CD4-positive, alpha-beta T cell (primary cell): Measurements from ENCODE around the gene CFAP47. TPM values are rescaled to one million over a fixed set of nuclear protein-coding genes. Genes with fewer than 3 reads are reported as not detected.

Experiments
- ATAC-seq: fragments of 200-7000 bp; cut with Tn5 transposase; one replicate; pipeline ENCODE4 v1.10.0; 2022; ENCODE audit warnings: mild to moderate bottlenecking; ENCODE audit not compliant: poor library complexity
- CTCF ChIA-PET: fragments of 350-600 bp; sonication (Branson Sonifier 250); formaldehyde crosslinking; loops from one replicate; lab custom pipeline; 2021; ENCODE audit warnings: antibody characterized with exemption, inconsistent platforms; lab: Charles Lee
- POLR2A ChIA-PET: fragments of 350-600 bp; sonication (Branson Sonifier 250); formaldehyde crosslinking; loops from one replicate; lab custom pipeline; 2021; ENCODE audit warnings: antibody characterized with exemption, inconsistent platforms; lab: Charles Lee
- DNase-seq, 14 experiments: peaks; one replicate each; pipeline ENCODE4 v3.0.0-alpha.2; 2013 to 2020; ENCODE audit warnings: mixed read lengths in 2 of 14
- H3K27ac ChIP-seq, 2 donors: one replicate each; pipeline versions ENCODE4 v1.5.1 to v1.7.0; 2013; ENCODE audit warnings: low read length in 2 of 2, low read depth in 1 of 2, mild to moderate bottlenecking in 1 of 2
- H3K27me3 ChIP-seq, 2 experiments: 1 replicate in 1 of 2; 2 replicates in 1 of 2; pipeline versions ENCODE4 v1.6.1 to v1.7.0; 2013; ENCODE audit warnings: low read length in 2 of 2, control low read depth in 1 of 2, mild to moderate bottlenecking in 1 of 2, moderate library complexity in 1 of 2; ENCODE audit not compliant: insufficient read depth in 2 of 2, control insufficient read depth in 1 of 2
- H3K36me3 ChIP-seq: one replicate; pipeline ENCODE4 v1.6.1; 2013; ENCODE audit warnings: low read length, control low read depth; ENCODE audit not compliant: insufficient read depth
- H3K4me1 ChIP-seq: one replicate; pipeline ENCODE4 v1.6.1; 2013; ENCODE audit warnings: low read length, control low read depth; ENCODE audit not compliant: insufficient read depth
- H3K4me3 ChIP-seq: one replicate; pipeline ENCODE4 v1.5.1; 2013; ENCODE audit warnings: mild to moderate bottlenecking, low read length, moderate library complexity
- H3K9me3 ChIP-seq, 2 experiments: 1 replicate in 1 of 2; 2 replicates in 1 of 2; pipeline versions ENCODE4 v1.6.1 to v1.7.0; 2013; ENCODE audit warnings: low read length in 2 of 2, mild to moderate bottlenecking in 2 of 2, control low read depth in 1 of 2, moderate library complexity in 1 of 2; ENCODE audit not compliant: control insufficient read depth in 1 of 2, insufficient read depth in 1 of 2
- H3K27ac Mint-ChIP-seq: one replicate; pipeline ENCODE4 v1.8.0; 2020; ENCODE audit warnings: mixed read lengths
- H3K27me3 Mint-ChIP-seq: one replicate; pipeline ENCODE4 v1.8.0; 2021; ENCODE audit warnings: mixed read lengths
- H3K36me3 Mint-ChIP-seq: one replicate; pipeline ENCODE4 v1.8.0; 2021; ENCODE audit warnings: low read depth, mixed read lengths
- H3K4me1 Mint-ChIP-seq: one replicate; pipeline ENCODE4 v1.8.0; 2021; ENCODE audit warnings: low read depth, mixed read lengths
- H3K4me3 Mint-ChIP-seq: one replicate; pipeline ENCODE4 v1.8.0; 2020; ENCODE audit warnings: mild to moderate bottlenecking, mixed read lengths
- H3K9me3 Mint-ChIP-seq: one replicate; pipeline ENCODE4 v1.8.0; 2020; ENCODE audit warnings: mixed read lengths
- CTCF ChIP-seq: fragments of 200-600 bp; IDR thresholded peaks from one replicate; pipeline ENCODE4 v1.8.0; 2022; ENCODE audit warnings: antibody characterized with exemption, mild to moderate bottlenecking
- intact Hi-C, 2 experiments: fragments of 100-400 bp; cut with DNase I in 1 of 2; cut with micrococcal nuclease in 1 of 2; formaldehyde crosslinking; loops; one replicate each; pipeline versions ENCODE4 v1.15.1 to v1.9.0; 2023 to 2025; cut with DNase I, micrococcal nuclease
- total RNA-seq, 174 experiments: library from RNA in 2 of 174; stranded (reverse) in 2 of 174; gene quantifications; one replicate each; pipeline ENCODE4 v1.2.3 and lab custom pipeline; 2021 to 2026

CFAP47 gene
- total RNA-seq, 2 experiments from 2014 or later: not detected

- POLR2A ChIA-PET: no interaction called here
- Mint-ChIP-seq H3K9me3 (peaks cover 3% of the 10 kb centered on the region), H3K27me3 (no peaks in the 10 kb centered on the region), H3K27ac (no peak overlapping the region), H3K36me3 (no peaks in the 10 kb centered on the region), H3K4me3 (no peak overlapping the region), H3K4me1 (no peaks in the 10 kb centered on the region)
- CTCF ChIA-PET: no interaction called here
- Histone ChIP-seq H3K27me3 (no peaks in the 10 kb centered on the region), H3K9me3 (peaks cover 0 to 7% of the 10 kb centered on the region in 2 experiments), H3K36me3 (no peaks in the 10 kb centered on the region), H3K4me3 (no peak overlapping the region), H3K4me1 (no peaks in the 10 kb centered on the region), H3K27ac (no peak overlapping the region)
- intact Hi-C loops: no loop called here
- no peak for TF ChIP-seq CTCF
- ATAC-seq (no peak), DNase-seq (no peak)
These were observed 346.6 kb downstream of the CFAP47 start for GRCh38 chrX:36266155-36266554.

DNA sequence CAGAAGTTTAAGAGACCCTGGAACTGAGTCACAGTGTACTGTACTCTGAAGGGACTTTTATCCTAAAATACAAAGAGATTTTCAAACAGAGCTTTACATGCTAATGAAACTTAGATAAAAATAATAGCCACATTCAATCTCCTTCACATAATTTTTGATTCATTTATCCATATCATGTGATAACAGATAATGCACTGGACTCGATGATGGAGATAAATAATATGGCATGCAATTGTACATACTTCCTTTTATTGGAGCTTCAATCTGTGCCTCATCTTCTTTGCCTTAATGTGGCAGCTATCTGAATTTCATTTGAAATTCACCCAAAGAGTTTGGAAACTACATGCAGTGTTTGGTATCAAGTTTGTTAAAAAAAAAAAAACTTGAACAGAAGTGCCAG, 390.6 kb downstream of the CFAP47 start:
- CTCF ChIA-PET: no interaction called here
- no peaks in the 10 kb centered on the region for H3K9me3 ChIP-seq
- DNase-seq: no peak

DNA sequence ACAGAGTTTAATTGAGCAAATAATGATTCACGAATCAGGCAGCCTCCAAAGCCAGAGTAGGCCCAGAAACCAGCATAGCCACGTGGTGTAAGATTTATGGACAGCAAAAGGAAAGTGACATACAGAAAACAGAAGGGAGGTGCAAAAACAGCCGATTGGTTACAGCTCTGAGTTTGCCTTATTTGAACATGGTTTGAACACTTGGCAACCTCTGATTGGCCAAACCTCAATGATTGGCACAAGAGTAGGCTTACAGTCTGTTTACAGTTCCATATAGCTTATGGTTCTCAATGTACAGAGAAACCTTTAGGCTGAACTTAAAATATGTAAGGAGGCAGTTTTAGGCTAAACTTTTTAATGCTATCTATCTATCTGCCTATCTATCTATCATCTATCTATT, 394.8 kb downstream of the CFAP47 start:
- no peak overlapping the region for H3K4me3 ChIP-seq
- H3K4me1 Mint-ChIP-seq: no peaks in the 10 kb centered on the region
- H3K27ac ChIP-seq: no peak overlapping the region
- intact Hi-C loops: no loop called here
- H3K27me3 Mint-ChIP-seq: no peaks in the 10 kb centered on the region
- no peaks in the 10 kb centered on the region for H3K36me3 Mint-ChIP-seq
- CTCF ChIA-PET: no interaction called here
- ATAC-seq (no peak), DNase-seq (no peak)
- TF ChIP-seq CTCF: no peak
- no peak overlapping the region for H3K4me3 Mint-ChIP-seq
- no peaks in the 10 kb centered on the region for H3K4me1 ChIP-seq
- H3K27ac Mint-ChIP-seq: no peak overlapping the region
- H3K9me3 Mint-ChIP-seq: no peaks in the 10 kb centered on the region
- POLR2A ChIA-PET: no interaction called here
- H3K36me3 ChIP-seq: no peaks in the 10 kb centered on the region
- no peaks in the 10 kb centered on the region for H3K9me3 ChIP-seq
- H3K27me3 ChIP-seq: no peaks in the 10 kb centered on the region

More for the DNA sequence above, 390.6 kb downstream of the CFAP47 start:
- H3K36me3 ChIP-seq: no peaks in the 10 kb centered on the region
- Mint-ChIP-seq H3K27me3 (no peaks in the 10 kb centered on the region), H3K9me3 (no peaks in the 10 kb centered on the region), H3K4me3 (no peak overlapping the region), H3K4me1 (no peaks in the 10 kb centered on the region), H3K36me3 (no peaks in the 10 kb centered on the region), H3K27ac (no peak overlapping the region)
- H3K27me3 ChIP-seq: no peaks in the 10 kb centered on the region
- no peak for ATAC-seq
- no peak overlapping the region for H3K27ac ChIP-seq
- no peaks in the 10 kb centered on the region for H3K4me1 ChIP-seq
- POLR2A ChIA-PET: no interaction called here
- intact Hi-C loops: no loop called here
- H3K4me3 ChIP-seq: no peak overlapping the region
- TF ChIP-seq CTCF: no peak
